Progenitor cell of endocrine pancreas (in vitro differentiated cells): ENCODE results near the gene EFNB2. TPM values are rescaled to one million over a fixed set of nuclear protein-coding genes. Genes with fewer than 3 reads are reported as not detected.

Experiments
- DNase-seq: peaks from one replicate; pipeline ENCODE4 v3.0.0; 2021; ENCODE audit warnings: low spot score; ENCODE audit not compliant: unreplicated experiment
- H3K27ac Mint-ChIP-seq: 2 replicates; pipeline ENCODE4 v1.8.0; 2021; ENCODE audit warnings: mild to moderate bottlenecking, moderate library complexity, mixed read lengths
- H3K27me3 Mint-ChIP-seq: 2 replicates; pipeline ENCODE4 v1.8.0; 2021; ENCODE audit warnings: mixed read lengths
- H3K36me3 Mint-ChIP-seq: 2 replicates; pipeline ENCODE4 v1.8.0; 2022; ENCODE audit warnings: mixed read lengths; ENCODE audit not compliant: insufficient read depth
- H3K4me1 Mint-ChIP-seq: 2 replicates; pipeline ENCODE4 v1.8.0; 2021; ENCODE audit warnings: low read depth, mixed read lengths
- H3K4me3 Mint-ChIP-seq: 2 replicates; pipeline ENCODE4 v1.8.0; 2021; ENCODE audit warnings: low read depth, mild to moderate bottlenecking, moderate library complexity, mixed read lengths
- H3K9me3 Mint-ChIP-seq: 2 replicates; pipeline ENCODE4 v1.8.0; 2021; ENCODE audit warnings: low read depth, mixed read lengths
- total RNA-seq: library from RNA; stranded (reverse); gene quantifications from 2 replicates; pipeline ENCODE4 v1.2.1, GENCODE V29; 2021
- TF ChIP-seq, protein P1 (sequence below): fragments of 200-600 bp; sonication (generic); IDR thresholded peaks from one replicate; pipeline ENCODE4 v1.5.0; 2021; ENCODE audit warnings: antibody characterized with exemption, mild to moderate bottlenecking; ENCODE audit not compliant: unreplicated experiment

The EFNB2 gene
- total RNA-seq, 1 donor from 2014 or later: 44.2 TPM

DNA sequence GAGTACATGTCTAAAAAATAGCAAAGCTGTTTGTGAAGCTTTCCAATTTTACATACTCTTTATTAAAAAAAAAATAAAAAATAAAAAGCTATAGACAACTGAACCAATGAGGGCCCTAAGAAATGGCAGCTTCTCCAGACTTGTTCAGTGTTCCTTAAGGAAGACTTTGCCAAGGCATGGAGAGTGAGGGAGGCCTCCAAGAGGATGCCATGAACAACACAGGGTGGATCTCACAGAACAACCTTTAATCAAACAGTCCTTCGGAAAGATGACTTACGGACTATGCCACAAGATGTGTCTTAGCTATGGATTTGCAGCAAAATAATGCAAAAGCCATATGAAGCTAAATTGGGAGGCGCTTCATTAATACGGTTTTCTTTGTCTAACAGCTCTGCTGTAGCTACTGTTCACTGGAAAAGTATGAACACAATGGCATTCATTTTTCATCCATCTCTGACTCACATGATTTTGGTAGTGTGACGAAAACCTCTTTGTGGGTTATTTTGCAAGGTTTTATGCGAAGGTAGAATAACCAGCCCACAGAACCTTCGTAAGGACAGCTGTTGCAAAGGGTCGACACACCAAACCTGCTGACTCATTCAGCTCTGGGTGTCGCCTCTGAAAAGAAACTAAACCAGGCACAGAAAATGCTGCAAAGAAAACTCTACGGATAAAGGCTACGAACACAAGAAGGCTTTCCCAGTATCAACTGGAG is 27.7 kb downstream of the EFNB2 start:
- H3K9me3 Mint-ChIP-seq: no peaks in the 10 kb centered on the region
- no peak overlapping the region for H3K4me3 Mint-ChIP-seq

DNA sequence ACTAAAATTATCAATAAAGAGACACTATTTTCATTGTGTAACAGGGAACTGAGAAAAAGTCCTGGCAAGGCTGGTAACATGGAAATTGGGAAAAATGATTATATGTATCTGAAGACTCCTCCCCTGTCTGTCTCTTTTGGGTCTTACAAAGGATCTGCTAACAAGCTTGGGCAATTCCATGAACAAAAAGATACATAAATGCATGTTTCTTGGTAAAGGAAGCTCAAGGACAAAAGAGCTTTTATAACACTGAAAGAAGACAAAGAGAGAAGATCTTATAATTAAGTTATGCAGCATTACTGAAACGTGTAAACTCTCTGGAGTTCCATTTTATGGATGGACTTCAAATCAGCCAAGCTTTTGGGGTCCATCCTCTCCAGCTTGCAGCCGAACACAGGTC is 29.2 kb downstream of the EFNB2 start:
- TF ChIP-seq, protein P1, sequence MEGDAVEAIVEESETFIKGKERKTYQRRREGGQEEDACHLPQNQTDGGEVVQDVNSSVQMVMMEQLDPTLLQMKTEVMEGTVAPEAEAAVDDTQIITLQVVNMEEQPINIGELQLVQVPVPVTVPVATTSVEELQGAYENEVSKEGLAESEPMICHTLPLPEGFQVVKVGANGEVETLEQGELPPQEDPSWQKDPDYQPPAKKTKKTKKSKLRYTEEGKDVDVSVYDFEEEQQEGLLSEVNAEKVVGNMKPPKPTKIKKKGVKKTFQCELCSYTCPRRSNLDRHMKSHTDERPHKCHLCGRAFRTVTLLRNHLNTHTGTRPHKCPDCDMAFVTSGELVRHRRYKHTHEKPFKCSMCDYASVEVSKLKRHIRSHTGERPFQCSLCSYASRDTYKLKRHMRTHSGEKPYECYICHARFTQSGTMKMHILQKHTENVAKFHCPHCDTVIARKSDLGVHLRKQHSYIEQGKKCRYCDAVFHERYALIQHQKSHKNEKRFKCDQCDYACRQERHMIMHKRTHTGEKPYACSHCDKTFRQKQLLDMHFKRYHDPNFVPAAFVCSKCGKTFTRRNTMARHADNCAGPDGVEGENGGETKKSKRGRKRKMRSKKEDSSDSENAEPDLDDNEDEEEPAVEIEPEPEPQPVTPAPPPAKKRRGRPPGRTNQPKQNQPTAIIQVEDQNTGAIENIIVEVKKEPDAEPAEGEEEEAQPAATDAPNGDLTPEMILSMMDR: no peak
- Mint-ChIP-seq H3K9me3 (no peaks in the 10 kb centered on the region), H3K36me3 (peaks cover 20% of the 10 kb centered on the region), H3K4me1 (peaks cover 4% of the 10 kb centered on the region), H3K27ac (no peak overlapping the region), H3K27me3 (no peaks in the 10 kb centered on the region), H3K4me3 (no peak overlapping the region)
- DNase-seq: no peak

More for the DNA sequence above, 27.7 kb downstream of the EFNB2 start:
- peaks cover 4% of the 10 kb centered on the region for H3K4me1 Mint-ChIP-seq
- TF ChIP-seq, protein P1: no peak
- no peak for DNase-seq
- peaks cover 19% of the 10 kb centered on the region for H3K36me3 Mint-ChIP-seq
- H3K27me3 Mint-ChIP-seq: no peaks in the 10 kb centered on the region
- H3K27ac Mint-ChIP-seq: peak overlapping the region; percentile 81

- peak overlapping the region; percentile 20 for H3K27ac Mint-ChIP-seq
- H3K36me3 Mint-ChIP-seq: peaks cover 17% of the 10 kb centered on the region
- H3K27me3 Mint-ChIP-seq: no peaks in the 10 kb centered on the region
- DNase-seq: no peak
- TF ChIP-seq, protein P1: no peak
- H3K4me3 Mint-ChIP-seq: no peak overlapping the region
- no peaks in the 10 kb centered on the region for H3K9me3 Mint-ChIP-seq
- peaks cover 4% of the 10 kb centered on the region for H3K4me1 Mint-ChIP-seq
Observed at GRCh38 chr13:106505732-106506131, 29.7 kb downstream of the EFNB2 start.

GRCh38 chr13:106505295-106505694 is 30.2 kb downstream of the EFNB2 start:
- no peak for DNase-seq
- Mint-ChIP-seq H3K36me3 (peaks cover 19% of the 10 kb centered on the region), H3K27me3 (no peaks in the 10 kb centered on the region), H3K4me3 (no peak overlapping the region), H3K27ac (no peak overlapping the region), H3K4me1 (peaks cover 4% of the 10 kb centered on the region), H3K9me3 (no peaks in the 10 kb centered on the region)
- TF ChIP-seq, protein P1: no peak

GRCh38 chr13:106503730-106504453 is 31.6 kb downstream of the EFNB2 start:
- Mint-ChIP-seq H3K4me1 (peaks cover 6% of the 10 kb centered on the region), H3K36me3 (peaks cover 19% of the 10 kb centered on the region), H3K27me3 (no peaks in the 10 kb centered on the region), H3K4me3 (no peak overlapping the region), H3K27ac (no peak overlapping the region), H3K9me3 (no peaks in the 10 kb centered on the region)
- TF ChIP-seq, protein P1: no peak
- no peak for DNase-seq
